ENCODE results near the gene HOXA2.

DNA sequence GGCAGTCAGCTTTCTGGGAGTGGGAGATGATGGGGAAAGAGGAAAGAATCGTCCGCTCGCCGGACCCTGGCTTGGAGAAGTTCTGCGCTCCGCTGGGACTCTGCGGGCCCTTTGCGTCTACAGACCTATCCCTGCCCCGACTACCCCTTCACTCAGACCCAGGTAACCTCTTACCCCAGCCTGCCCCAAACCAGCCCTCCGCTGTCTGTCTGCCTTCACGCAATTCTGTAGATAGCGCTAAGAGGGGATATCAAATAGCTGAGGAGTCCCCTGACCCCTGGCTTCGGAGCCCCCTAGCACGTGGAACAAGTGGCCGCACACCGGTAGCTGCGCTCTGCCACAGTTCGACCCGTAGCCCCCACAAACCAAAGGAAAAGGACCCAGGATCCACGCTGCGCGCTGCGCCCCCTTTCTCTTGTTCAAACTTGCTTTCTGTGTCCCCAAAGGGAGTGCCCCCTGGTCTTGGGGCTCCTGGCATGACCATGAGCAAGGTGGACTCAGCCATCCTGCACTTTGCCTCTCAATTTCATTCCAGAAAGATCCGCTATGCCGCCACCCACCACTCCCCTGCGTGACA lies 21.1 kb upstream of the HOXA2 start:
- TF ChIP-seq RXRA (IDR thresholded peaks at IDR 0.05; ENCODE audit: insufficient read depth, low read depth, low read length) (no peak), EP300 (IDR thresholded peaks at IDR 0.05; ENCODE audit: borderline replicate concordance in 1 of 2, low read depth in 2 of 2, low read length in 2 of 2) (no peak), EGR1 (IDR thresholded peaks at IDR 0.05; ENCODE audit: borderline replicate concordance, low read depth, low read length) (no peak), CEBPB (IDR thresholded peaks at IDR 0.05; ENCODE audit: low read depth, low read length) (no peak), TBP (IDR thresholded peaks at IDR 0.05; ENCODE audit: low read depth, low read length) (no peak)
- TF ChIP-seq, protein P1, sequence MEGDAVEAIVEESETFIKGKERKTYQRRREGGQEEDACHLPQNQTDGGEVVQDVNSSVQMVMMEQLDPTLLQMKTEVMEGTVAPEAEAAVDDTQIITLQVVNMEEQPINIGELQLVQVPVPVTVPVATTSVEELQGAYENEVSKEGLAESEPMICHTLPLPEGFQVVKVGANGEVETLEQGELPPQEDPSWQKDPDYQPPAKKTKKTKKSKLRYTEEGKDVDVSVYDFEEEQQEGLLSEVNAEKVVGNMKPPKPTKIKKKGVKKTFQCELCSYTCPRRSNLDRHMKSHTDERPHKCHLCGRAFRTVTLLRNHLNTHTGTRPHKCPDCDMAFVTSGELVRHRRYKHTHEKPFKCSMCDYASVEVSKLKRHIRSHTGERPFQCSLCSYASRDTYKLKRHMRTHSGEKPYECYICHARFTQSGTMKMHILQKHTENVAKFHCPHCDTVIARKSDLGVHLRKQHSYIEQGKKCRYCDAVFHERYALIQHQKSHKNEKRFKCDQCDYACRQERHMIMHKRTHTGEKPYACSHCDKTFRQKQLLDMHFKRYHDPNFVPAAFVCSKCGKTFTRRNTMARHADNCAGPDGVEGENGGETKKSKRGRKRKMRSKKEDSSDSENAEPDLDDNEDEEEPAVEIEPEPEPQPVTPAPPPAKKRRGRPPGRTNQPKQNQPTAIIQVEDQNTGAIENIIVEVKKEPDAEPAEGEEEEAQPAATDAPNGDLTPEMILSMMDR (IDR thresholded peaks at IDR 0.05; ENCODE audit: control extremely low read depth in 1 of 3, insufficient read depth in 1 of 3, low read depth in 1 of 3, low read length in 3 of 3), result no peak
